ENCODE data around the gene RGS3.

RGS3 gene

GRCh38 chr9:113574441-113575262, 111.1 kb downstream of the RGS3 start:
- no peak for DNase-seq

DNA sequence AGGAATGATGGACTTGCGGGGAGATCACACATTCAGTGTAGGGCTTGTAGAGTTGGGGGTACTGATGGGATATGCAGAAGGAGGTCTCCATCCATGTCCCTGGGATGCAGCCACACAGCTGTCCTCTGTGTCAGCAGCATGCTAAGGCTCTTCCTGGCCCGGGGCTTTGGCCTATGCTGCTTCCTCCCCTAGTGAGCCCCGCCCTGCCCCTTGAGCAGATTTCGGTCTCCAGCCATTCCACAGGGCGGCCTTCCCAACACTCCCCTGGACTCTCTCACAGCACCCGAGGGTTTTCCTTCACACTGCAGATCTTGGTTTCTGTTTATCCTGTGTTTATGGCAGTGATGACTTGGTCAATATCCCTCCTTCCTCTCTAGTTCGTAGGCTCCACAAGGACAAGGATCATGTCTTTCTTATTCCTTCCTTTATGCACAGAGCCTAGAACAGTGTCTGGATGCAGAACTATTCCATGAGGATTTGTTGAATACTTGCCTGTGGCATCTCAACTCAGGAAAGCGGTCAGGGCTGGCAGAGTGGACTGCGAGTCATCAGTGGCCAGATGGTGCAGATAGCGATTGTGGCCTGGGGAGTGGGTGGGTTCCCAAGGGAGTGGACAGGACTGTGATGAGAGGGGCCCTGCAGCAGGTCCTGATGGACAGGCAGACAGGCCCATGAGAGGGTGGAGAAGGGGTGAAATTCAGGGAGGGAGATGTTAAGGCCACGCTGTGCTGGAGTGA, 114.2 kb downstream of the RGS3 start:
- DNase-seq, result no peak

GRCh38 chr9:113578279-113578865, 114.8 kb downstream of the RGS3 start:
- DNase-seq, result no peak

GRCh38 chr9:113578882-113579282, 115.4 kb downstream of the RGS3 start:
- DNase-seq, result peak; percentile 65

- DNase-seq, result peak; percentile 46
Measured at GRCh38 chr9:113579283-113580040, 115.9 kb downstream of the RGS3 start.

DNA sequence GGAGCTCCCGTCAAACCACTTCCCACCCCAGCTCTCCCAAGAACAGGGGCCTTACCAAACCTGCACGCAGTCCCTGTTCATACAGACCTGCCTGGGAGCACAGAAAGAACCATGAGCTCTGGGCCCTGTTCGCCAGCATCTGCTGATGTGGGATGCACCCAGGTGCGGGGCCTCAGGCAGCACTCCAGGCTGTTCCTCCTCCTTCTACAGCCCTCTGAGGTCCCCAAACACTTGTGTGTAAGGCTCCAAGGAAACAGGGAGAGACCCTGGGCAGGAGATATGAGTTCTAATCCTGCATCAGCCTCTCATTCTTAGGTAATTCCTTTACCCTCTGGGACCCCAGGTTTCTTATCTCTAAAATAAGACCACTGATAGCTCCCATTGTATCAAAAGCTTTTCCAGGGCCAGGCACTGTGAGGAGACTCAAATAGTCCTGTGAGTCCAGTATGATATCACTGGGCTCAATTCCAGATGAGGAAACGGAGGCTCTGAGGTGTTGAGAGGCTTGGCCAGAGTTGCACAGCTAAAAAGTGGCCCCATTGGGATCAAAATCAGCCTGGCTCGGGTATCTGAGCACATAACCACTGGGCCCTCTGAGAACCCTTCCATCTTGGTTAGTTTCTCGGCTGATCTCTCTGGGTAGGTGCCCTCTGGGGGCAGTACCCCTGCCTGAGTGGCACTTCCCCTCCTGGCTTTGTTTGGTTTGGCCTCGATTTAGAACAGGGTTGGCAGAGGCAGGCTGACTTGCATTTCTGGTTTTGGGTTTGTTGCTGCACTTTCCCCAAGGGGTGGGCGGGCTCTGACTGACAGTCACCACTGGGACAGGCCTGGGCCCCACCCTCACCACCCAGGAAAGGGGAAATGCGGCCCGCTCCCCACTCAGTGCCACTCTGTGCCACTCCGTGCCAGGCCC, 116.8 kb downstream of the RGS3 start:
- DNase-seq, result no peak

DNA sequence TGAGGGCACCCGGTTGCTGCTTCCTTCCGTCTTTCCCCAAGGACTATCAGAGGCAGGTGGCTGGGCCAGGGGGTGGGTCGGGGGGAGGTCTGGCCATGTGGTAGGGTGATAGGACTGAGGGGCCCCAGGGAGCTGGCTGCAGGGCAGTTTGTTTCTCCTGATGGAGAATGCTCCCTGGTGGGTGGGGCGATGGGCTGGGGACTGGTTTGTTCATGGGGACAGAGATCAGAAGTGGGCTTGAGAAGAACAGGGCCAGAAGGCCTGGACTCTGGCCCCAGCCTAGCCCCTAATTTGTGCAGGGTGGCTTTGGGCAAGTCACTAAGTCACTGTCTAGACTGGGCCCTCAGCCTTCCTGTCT, 117.4 kb downstream of the RGS3 start:
- DNase-seq, result no peak

GRCh38 chr9:113581865-113582697, 118.6 kb downstream of the RGS3 start:
- DNase-seq, result peak; percentile 93

DNA sequence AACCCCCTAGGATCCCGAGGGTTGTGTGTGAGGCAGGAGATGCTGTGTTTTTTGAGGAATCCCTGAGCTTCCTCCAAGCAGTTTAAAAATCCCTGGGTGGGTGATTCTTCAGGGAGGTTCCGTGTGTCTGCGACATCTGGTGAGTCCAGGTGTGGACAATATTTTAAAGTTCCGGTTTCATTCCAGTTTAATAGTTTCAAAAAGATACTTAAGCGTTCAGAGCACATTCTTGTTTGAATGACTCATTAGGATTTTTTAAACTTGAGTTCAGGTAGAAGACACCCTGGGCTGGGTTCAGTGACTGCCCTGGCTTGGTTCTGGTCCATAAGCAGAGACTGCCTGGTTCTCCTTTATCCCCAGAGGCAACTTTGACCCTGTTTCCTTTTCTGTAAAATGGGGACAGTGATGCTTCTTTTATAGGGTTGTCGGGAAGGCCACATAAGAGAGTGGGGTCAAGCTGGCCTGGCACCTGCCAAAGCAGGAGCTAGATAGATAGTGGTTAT, 119.2 kb downstream of the RGS3 start:
- DNase-seq, result no peak

DNA sequence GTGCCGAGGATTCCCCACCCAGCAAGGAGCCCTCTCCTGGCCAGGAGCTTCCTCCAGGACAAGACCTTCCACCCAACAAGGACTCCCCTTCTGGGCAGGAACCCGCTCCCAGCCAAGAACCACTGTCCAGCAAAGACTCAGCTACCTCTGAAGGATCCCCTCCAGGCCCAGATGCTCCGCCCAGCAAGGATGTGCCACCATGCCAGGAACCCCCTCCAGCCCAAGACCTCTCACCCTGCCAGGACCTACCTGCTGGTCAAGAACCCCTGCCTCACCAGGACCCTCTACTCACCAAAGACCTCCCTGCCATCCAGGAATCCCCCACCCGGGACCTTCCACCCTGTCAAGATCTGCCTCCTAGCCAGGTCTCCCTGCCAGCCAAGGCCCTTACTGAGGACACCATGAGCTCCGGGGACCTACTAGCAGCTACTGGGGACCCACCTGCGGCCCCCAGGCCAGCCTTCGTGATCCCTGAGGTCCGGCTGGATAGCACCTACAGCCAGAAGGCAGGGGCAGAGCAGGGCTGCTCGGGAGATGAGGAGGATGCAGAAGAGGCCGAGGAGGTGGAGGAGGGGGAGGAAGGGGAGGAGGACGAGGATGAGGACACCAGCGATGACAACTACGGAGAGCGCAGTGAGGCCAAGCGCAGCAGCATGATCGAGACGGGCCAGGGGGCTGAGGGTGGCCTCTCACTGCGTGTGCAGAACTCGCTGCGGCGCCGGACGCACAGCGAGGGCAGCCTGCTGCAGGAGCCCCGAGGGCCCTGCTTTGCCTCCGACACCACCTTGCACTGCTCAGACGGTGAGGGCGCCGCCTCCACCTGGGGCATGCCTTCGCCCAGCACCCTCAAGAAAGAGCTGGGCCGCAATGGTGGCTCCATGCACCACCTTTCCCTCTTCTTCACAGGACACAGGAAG, 120.2 kb downstream of the RGS3 start:
- no peak for DNase-seq

DNA sequence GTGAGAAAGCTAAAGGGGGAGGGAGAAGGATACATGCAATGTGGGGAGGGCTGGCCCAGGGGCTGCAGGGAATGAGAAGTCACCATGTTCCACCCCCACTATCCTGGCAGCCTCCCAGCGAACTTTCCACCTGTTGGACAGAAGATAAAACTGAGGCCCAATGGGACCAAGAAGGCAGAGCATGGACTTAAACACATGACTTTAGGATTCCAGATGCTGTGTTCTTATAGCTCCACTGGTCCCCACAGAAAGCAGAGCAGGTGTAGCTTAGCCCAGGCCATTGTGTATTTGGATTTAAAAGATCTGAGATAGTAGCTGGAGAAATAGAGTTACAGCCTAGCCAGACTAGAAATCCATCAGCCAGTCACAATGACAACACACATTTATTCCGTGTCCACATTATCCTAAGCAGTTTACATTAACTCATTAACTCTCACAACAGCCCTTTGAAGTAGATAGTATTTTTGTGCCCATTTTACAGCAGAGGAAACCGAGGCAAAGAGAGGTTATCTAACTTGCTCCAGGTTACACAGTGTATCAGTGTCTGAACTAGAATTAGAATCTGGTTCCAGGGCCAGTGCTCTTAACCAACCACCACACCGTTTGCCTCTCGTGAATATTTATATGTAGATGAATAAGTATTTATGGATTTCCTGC, 121.0 kb downstream of the RGS3 start:
- no peak for DNase-seq

DNA sequence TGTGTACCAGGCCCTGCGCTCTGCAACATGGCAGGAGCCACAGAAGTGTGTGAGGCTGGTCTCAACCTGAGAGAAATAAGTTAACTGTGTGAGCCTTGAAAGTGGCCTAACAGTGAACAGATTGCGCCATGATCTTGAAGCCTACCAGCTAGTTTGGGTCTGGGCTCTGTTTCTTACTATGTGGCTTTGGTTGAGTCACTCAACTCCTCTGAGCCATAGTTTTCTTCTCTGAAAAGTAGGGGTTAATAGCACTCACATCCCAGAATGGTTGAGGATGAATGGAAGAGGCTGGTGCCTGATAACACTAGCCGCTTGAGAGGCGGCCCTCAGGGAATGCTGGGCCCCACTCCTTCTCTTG, 121.5 kb downstream of the RGS3 start:
- no peak for DNase-seq

GRCh38 chr9:113585555-113585954, 122.0 kb downstream of the RGS3 start:
- DNase-seq, result no peak

- DNase-seq, result peak; percentile 60
Measured at GRCh38 chr9:113587471-113588031, 124.0 kb downstream of the RGS3 start.

GRCh38 chr9:113588242-113588810, 124.8 kb downstream of the RGS3 start:
- no peak for DNase-seq

DNA sequence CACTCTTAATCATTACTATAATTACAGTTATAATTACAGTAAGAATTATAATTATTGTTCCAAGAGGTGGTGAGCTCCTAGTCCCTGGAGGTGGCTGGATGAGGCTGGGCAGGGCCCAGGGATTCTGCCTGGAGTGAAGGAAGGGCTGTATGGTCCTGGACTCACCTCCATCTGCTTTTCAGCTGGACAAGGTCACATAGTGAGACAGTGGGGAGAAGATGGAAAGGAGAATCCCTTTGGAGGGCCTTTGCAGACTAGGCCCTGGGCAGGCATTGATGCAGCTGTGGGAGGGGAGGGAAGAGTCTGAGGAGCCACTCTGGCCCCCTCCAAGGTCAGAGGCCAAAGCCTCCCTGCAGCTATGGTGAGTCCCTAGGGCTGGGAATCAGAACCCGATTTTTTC, 125.4 kb downstream of the RGS3 start:
- DNase-seq, result no peak

GRCh38 chr9:113589407-113589806, 125.9 kb downstream of the RGS3 start:
- no peak for DNase-seq

DNA sequence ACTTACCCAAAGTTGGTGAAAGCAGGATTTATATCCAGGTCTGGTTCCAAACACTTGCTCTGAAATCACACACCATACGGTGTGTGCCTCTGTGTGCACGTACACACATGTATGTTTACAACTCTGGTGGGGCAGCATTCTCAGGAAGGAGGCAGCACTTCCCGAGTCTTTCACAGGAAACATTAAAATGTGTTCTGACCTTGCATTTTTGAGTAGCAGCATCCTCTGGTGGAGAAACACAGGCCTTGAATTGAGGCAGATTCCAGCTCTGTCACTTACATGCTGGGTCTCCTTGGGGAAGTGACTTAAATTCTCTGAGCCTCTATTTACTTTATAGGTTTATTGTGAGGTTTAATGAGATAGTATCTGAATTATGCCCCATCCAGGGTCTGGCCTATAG, 126.4 kb downstream of the RGS3 start:
- peak; percentile 37 for DNase-seq

GRCh38 chr9:113590389-113590788, 126.9 kb downstream of the RGS3 start:
- no peak for DNase-seq
